GM19468 (cell line): ENCODE results near the gene KIF15.
"Not testable (repeated sequence)": the region's sequence is repeated elsewhere in the genome, so short reads cannot be mapped to it uniquely, and the experiment has no call there.

Source experiments
- ATAC-seq: cut with Tn5 transposase; IDR thresholded peaks from one replicate; pipeline ENCODE4 v1.9.1; 2021; ENCODE audit warnings: mild to moderate bottlenecking, moderate library complexity, moderate number of reproducible peaks; ENCODE audit not compliant: unreplicated experiment; ENCODE audit errors: extremely low read depth

Gene KIF15

GRCh38 chr3:44814751-44815150 is 53.2 kb downstream of the KIF15 start:
- ATAC-seq: no peak

DNA sequence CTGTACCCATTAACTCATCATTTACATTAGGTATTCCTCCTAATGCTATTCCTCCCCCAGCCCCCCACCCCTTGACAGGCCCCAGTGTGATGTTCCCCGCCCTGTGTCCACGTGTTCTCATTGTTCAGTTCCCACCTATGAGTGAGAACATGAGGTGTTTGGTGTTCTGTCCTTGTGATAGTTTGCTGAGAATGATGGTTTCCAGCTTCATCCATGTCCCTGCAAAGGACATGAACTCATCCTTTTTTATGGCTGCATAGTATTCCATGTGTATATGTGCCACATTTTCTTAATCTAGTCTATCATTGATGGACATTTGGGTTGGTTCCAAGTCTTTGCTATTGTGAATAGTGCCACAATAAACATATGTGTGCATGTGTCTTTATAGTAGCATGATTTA is 54.7 kb downstream of the KIF15 start:
- not testable (repeated sequence) for ATAC-seq

DNA sequence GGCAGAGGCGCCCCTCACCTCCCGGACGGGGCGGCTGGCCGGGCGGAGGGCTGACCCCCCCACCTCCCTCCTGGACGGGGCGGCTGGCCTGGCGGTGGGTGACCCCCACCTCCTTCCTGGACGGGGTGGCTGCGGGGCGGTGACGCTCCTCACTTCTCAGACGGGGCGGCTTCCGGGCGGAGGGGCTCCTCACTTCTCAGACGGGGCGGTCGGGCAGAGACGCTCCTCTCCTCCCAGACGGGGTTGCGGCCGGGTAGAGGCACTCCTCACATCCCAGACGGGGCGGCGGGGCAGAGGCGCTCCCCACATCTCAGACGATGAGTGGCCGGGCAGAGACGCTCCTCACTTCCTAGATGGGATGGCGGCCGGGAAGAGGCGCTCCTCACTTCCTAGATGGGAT is 59.6 kb downstream of the KIF15 start:
- not testable (repeated sequence) for ATAC-seq

DNA sequence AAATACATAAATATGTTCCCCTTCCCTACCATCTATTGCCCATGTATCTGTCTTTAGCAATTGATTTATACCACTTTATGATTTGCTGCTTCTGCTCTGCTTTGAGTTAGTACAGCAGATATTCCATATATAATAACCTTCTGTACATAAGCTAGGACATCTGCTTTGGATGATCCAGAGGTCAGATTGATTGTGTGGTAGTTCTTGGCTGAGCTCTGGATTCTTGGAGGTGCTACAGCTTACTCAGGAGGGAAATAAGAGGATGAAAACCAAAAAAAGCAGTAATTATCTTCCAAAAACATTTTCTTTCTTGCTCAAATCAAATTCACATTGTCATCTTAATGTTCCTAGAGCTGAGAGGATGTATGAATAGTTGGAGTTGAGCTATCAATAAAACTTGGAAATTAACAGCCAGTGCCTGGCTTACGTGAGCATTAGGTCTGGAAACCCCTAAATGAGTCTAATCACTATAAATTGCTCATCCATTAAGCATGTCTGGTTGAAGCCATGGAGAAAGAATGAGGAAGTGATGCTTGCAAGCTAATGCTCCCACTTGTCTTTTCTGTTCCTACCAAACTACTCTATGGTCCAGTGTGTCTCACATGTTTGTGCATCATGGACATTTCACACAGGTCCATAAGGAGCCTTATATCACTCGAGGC is 63.8 kb downstream of the KIF15 start:
- no peak for ATAC-seq

DNA sequence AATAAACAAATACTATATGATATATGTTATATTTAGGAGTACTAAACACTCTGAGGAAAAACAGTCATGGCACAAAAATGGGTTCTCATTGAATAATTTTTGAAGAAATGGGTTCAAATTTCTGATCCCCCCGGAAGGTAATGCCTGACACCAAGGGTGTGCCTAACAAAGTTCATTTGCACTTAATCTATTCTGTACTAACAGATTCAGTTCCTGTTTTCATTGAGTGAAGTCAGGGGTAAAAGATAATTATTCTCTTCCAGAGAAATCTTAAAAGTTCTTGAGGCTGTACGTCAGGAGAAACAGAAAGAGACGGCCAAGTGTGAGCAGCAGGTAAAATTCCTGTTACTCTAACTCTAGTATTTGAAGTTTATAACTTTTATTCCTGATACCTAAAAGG is 65.6 kb downstream of the KIF15 start:
- no peak for ATAC-seq

DNA sequence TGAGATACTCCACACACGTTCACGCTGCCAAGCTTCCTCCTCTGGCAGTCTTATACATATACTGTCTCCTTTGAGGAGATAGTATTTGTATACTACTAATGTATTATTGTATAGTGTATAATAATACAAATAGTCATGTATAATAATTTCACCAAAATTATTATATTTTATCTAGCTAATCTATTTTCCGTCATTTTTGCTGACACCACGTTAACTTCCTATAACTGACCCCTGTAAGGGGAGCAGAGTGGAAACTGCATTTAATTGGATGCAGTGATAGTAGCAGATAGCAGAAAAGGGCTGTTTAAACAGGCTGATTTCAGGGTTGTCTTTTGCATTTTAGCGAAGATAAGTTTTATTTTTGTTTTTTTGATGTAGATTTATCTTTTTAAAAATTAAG is 69.6 kb downstream of the KIF15 start:
- no peak for ATAC-seq

DNA sequence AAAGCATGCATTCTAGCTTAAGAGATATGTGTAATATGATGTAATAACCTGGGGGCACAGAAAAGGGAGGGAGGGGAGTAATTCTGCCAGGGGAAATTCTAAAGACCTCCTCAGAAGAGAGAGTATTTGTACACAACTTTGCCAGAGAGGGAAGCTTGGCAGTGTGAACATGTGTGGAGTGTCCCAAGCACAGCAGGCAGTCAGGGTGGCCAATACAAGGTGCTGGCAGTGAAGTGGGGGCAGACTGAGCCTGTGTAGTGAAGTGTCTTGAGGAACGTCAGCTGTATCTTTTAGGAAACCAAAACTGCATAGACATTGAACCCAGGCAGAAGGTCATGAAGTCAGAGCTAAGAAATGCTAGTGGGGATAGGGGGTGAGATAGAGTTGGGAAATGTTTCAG is 70.4 kb downstream of the KIF15 start:
- ATAC-seq: no peak

GRCh38 chr3:44832965-44833364 is 71.4 kb downstream of the KIF15 start:
- ATAC-seq: no peak

- no peak for ATAC-seq
Measured at GRCh38 chr3:44833394-44833793, 71.8 kb downstream of the KIF15 start.

DNA sequence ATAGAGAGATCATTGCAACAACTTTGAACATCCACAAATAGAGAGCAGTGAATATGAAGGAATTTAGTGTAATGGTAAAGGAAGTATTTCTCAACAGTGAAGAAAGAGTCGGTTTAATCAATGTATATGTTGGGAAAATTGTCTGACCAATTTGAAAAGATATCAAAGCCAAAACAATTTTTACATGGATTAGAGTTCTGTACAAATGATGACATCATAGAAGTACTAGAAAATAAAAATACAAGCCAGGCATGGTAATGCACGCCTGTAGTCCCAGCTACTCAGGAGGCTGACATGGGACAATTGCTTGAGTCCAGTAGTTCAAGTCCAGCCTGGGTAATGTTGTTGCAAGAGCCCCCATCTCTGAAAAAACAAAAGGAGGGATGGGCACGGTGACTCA is 74.1 kb downstream of the KIF15 start:
- no peak for ATAC-seq

DNA sequence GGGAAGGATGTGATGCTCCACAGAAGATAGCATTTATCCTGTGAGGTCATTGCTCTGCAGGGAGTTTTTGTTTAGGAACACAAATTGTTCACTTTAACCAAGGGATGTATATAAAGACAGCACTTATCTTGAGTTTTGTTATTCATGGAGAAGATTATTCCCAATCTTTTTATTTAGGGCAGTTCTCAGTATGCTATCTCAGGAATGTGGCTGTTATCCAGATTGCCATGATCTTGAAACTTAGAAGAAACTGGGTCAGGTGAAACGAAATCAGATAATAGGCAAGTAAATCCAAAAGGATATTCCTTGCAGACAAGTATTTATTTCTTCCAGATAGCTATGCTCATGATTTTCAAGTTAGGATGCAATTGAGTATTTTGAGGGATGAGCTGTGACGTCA is 80.8 kb downstream of the KIF15 start:
- ATAC-seq: no peak

DNA sequence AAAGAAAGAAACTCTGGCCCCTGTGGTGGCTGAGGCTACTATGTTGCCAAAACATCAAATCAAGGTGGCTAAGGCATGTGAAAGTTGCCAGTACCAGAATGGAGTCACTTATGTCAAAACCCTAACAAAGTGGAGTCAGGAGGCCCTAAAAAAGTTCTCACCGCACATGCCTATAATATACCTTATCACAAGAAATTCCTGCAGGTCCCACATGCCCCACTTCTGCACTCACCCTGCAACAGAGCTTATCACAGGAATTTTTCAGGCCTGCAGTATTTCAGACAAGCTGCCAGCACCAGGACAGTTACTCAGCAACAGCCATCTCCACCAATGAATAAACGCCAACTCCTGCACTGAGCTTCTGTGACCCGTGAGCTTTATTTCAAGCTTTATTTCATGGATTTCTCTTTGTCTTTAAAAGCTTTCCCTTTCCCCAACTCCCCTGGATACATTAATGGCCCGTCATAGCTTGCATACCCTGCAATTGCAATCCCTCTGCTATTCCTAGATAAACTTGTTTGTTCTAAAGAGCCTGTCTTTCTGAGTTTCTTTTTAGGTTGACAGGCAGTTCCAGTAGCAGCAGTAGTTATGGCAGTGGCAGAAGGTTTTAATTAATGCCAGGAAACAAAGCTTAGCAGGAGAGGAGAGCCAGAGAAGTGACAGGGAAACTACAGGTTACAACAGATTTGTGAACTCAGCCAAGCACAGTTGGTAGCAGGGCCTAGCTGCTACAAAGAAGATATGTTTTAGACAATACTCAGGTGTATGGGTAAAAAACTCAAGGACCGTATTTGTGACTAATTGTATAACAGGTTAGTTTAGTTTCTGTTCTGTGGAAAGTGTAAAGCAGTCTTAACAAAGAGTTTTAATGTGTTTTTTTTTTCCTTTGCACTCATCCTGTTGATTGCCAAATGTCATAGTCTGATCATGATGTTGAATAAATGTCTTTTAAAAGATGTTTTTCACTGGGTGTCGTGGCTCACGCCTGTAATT is 84.2 kb downstream of the KIF15 start:
- no peak for ATAC-seq

- ATAC-seq: no peak
Measured at GRCh38 chr3:44848634-44849033, 87.0 kb downstream of the KIF15 start.

DNA sequence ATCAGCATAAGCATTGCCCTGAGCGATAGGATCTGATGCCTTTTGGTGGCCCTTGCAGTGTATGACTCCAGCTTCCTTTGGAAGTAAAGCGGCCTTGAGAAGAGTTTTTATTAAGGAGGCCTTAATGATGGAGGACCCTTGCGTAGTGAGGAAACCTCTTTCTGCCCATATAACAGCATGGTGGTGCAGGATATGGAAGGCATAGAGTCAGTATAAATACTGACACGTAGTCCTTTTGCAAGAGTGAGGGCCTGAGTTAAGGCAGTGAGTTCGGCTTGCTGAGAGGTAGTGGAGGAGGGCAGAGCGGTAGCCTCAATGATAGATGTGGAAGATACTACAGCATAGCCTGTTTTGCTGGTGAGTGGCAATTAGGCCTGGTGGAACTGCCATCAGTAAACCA is 95.1 kb downstream of the KIF15 start:
- not testable (repeated sequence) for ATAC-seq

DNA sequence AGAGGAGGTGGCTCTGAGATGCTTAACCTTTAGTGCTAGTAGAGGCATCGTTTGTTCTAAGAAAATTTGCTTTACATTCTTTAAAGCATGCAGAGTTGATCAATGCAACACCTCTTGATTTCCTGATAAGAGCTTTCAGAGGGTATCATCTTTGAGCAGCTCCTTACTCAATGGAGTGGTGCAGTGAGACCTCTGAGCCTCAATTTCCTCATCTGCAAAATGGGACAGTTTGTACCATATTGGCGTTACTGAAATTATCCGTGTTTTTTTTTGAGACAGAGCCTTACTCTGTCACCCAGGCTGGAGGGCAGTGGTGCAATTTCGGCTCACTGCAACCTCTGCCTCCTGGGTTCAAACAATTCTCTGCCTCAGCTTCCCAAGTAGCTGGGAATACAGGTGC is 98.5 kb downstream of the KIF15 start:
- ATAC-seq: no peak

- peak; percentile 90 for ATAC-seq
Measured at GRCh38 chr3:44861412-44862225, 100.0 kb downstream of the KIF15 start, which contains the start of gene TMEM42. TSS of gene TMEM42 (plus strand) at chr3:44861912. CDS start at chr3:44861925, 13 bp downstream.

DNA sequence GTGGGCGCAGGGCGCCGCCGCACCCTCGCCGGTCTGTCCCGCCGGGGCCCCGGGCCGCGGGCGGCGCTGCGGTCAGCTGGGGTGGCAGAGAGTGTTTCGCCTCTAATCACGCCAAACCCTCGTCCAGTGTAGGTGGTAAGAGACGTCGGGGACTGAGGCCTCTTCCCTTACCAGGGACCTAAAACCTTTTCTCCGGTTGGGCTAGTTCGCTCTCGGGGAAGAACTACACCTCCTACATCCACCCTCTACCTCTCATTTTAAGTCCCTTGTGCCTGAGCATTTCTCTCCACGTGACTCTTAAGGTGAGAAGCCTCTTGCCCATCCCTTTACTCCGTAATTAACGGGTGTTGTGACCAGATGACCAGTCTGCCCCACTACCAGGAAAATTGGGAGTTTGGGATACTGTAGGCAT is 100.6 kb downstream of the KIF15 start:
- no peak for ATAC-seq

GRCh38 chr3:44865272-44866035 is 103.9 kb downstream of the KIF15 start:
- ATAC-seq: no peak

DNA sequence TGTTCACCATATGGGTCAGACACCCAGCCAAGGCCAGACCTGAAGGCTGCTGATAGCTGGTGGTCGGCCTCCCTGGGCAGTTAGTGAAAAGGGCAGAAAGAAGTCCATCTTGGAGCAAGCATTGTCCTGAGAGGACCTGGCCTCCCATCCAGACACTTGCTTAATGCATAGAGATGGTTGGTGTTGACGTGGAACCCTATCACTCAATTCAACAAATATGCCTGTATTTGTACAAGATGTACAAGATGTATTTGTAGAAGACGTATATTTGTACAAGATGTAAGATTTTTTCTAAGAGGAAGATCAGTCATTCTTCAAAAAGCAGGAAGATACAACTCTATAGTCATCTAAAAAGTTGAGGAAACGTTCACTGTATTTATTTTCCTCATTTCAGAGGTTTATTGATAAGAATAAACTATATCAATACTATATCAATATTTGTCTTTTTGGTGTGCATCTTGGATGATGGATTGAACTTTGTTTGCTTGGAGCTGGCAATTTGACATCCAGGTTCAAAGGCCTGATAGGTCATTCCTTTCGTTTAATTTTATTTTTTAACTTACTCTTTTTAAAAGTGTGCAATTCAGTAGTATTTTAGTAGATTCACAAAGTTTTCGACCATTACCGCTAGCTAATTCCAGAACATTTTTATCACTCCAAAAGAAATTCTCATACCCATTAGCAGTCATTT is 106.0 kb downstream of the KIF15 start:
- no peak for ATAC-seq
